Lower leg skin (tissue), 4 donors: ENCODE results near the gene ARHGEF33. TPM values are rescaled to one million over a fixed set of nuclear protein-coding genes. Genes with fewer than 3 reads are reported as not detected.

Experiments
- DNase-seq, 2 donors: peaks; one replicate each; pipeline ENCODE4 v3.0.0-alpha.2; 2019; ENCODE audit warnings: low spot score in 2 of 2
- H3K4me3 ChIP-seq: fragments of 200-600 bp; sonication (generic); 2 replicates; pipeline ENCODE4 v1.5.1; 2017; ENCODE audit warnings: mild to moderate bottlenecking, low read depth; ENCODE audit not compliant: poor library complexity, severe bottlenecking
- POLR2A ChIP-seq, 2 donors: fragments of 450-650 bp; IDR thresholded peaks; one replicate each; pipeline ENCODE4 v1.6.1; 2016 to 2017; ENCODE audit warnings: antibody characterized with exemption in 2 of 2, mild to moderate bottlenecking in 1 of 2, moderate library complexity in 1 of 2
- WGBS, 2 donors: methylation state at CpG; one replicate each; pipeline ENCODE4 v1.1.5; 2018; 5-methylcytosine and 5-hydroxymethylcytosine counted together
- intact Hi-C: fragments of 100-400 bp; cut with DNase I; formaldehyde crosslinking; loops from one replicate; pipeline ENCODE4 v1.15.0; 2023; ENCODE audit warnings: low total_unique reads
- total RNA-seq, 4 donors: library from RNA; depleted of rRNA; stranded (reverse); fragments of >200 nt; gene quantifications; one replicate each; pipeline ENCODE4 v1.1.0, GENCODE V29; 2016
- TF ChIP-seq, protein P1 (sequence below), 3 donors: fragments of 450-650 bp; IDR thresholded peaks; one replicate each; pipeline ENCODE4 v1.5.1; 2016; ENCODE audit warnings: antibody characterized with exemption in 3 of 3, mild to moderate bottlenecking in 3 of 3, moderate library complexity in 2 of 3

The ARHGEF33 gene
- total RNA-seq, 4 donors from 2014 or later, result 0.13 to 1.4 (median 0.66) TPM

DNA sequence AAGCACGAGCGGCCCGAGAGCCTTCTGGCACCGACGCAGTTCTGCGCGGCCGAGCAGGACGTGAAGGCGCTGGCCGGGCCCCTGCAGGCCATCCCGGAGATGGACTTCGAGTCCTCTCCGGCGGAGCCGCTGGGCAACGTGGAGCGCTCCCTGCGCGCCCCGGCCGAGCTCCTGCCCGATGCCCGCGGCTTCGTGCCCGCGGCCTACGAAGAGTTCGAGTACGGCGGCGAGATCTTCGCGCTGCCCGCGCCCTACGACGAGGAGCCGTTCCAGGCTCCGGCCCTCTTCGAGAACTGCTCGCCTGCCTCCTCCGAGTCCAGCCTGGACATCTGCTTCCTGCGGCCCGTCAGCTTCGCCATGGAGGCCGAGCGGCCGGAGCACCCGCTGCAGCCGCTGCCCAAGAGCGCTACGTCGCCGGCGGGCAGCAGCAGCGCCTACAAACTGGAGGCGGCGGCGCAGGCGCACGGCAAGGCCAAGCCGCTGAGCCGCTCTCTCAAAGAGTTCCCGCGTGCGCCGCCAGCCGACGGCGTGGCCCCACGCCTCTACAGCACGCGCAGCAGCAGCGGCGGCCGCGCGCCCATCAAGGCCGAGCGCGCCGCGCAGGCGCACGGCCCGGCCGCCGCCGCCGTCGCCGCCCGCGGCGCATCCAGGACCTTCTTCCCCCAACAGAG, 70.4 kb downstream of the ARHGEF33 start:
- 27 to 47% methylated on average over 37 to 73 of the region's 97 CpGs for WGBS, 2 donors
- DNase-seq, result peak in 1 of 2 donors; percentile 23
- intact Hi-C loops, result no loop called here
- no peak overlapping the region for H3K4me3 ChIP-seq
- TF ChIP-seq, protein P1, sequence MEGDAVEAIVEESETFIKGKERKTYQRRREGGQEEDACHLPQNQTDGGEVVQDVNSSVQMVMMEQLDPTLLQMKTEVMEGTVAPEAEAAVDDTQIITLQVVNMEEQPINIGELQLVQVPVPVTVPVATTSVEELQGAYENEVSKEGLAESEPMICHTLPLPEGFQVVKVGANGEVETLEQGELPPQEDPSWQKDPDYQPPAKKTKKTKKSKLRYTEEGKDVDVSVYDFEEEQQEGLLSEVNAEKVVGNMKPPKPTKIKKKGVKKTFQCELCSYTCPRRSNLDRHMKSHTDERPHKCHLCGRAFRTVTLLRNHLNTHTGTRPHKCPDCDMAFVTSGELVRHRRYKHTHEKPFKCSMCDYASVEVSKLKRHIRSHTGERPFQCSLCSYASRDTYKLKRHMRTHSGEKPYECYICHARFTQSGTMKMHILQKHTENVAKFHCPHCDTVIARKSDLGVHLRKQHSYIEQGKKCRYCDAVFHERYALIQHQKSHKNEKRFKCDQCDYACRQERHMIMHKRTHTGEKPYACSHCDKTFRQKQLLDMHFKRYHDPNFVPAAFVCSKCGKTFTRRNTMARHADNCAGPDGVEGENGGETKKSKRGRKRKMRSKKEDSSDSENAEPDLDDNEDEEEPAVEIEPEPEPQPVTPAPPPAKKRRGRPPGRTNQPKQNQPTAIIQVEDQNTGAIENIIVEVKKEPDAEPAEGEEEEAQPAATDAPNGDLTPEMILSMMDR (IDR thresholded peaks at IDR 0.05), result no peak
- no peak for TF ChIP-seq POLR2A (IDR thresholded peaks at IDR 0.05)

DNA sequence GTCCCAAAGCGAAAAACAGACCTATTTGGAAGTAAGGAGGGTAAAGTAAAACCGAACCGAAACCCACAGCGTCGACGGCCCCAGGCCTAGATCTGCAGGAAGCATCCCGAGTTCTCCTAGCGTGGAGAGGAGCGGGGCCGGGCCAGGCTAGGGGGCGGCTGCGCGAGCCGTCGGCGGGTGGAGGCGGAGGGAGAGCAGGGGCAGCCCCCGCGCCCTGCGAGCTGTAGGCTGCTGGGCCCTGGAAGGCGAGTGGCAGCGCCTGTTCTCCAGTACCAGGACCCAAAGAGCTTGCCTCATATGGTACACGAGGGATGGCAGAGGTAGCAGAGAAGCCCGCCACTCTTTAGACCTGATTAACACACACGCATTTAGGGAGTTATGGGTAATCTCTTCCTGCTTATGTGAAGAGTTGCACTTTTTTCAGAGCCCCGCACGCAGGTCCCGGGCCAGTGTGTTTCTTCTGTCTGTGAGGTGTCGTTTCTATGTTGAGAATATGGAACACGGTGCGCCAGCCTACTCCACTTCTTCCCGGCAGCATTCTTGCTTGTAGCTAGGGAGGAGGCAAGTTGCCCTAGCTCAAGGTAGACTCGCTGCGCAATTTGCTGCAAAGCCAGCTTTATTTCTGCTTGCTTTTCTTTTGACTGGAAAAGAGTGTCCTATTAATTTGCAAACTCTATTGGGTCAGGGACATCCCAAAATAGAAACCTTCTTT, 71.1 kb downstream of the ARHGEF33 start:
- intact Hi-C loops, result no loop called here
- TF ChIP-seq, protein P1 (IDR thresholded peaks at IDR 0.05), result no peak
- TF ChIP-seq POLR2A (IDR thresholded peaks at IDR 0.05), result no peak
- 55 to 64% methylated on average over 22 to 34 of the region's 34 CpGs for WGBS, 2 donors
- no peak overlapping the region for H3K4me3 ChIP-seq
- no peak for DNase-seq

DNA sequence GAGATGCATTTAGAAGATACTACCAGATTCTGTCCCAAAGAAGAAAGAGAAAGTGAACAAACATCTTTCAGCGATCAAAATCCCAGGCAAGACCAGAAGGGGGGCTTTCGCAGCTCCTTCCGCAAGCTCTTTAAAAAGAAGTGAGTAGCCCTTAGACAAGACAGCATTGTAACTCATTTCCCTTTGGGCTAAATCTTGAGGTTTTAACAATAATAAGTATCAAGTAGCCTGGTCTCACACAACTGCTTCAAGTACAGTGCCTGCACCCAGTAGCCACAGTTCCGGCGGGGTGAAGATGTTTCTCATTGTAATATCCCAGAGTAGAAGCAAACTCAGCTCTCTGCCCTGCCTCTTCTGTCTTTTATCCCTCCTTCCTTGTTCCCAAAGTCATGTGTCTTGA, 76.3 kb downstream of the ARHGEF33 start:
- intact Hi-C loops, result no loop called here
- no peak overlapping the region for H3K4me3 ChIP-seq
- TF ChIP-seq, protein P1 (IDR thresholded peaks at IDR 0.05), result no peak
- TF ChIP-seq POLR2A (IDR thresholded peaks at IDR 0.05), result no peak
- no peak for DNase-seq
- WGBS, 2 donors, result 93 to 98% methylated on average over 5 of the region's 5 CpGs

DNA sequence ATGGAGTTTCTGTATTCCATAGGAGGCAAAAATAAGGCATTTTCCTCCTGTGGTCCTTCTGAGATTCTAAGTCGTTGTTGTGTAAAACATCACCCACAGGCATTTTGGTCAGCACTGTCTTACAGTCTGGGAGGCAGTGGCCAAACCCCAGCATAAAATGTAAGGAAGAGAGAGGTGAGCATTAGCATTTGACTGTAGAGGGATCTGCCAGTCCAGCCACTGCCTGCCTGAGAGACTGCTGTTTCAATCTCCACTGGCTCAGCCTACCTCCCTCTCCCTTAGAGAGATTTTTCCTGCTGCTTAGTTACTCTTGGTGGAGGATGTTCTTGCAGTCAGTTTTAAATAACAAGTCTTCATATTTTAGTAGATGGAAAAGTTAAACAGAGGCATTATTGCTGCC, 77.0 kb downstream of the ARHGEF33 start:
- no peak overlapping the region for H3K4me3 ChIP-seq
- no peak for DNase-seq
- TF ChIP-seq, protein P1 (IDR thresholded peaks at IDR 0.05), result no peak
- no peak for TF ChIP-seq POLR2A (IDR thresholded peaks at IDR 0.05)
- WGBS, 2 donors, result 63 to 69% methylated on average over 1 of the region's 1 CpG
- intact Hi-C loops, result no loop called here

DNA sequence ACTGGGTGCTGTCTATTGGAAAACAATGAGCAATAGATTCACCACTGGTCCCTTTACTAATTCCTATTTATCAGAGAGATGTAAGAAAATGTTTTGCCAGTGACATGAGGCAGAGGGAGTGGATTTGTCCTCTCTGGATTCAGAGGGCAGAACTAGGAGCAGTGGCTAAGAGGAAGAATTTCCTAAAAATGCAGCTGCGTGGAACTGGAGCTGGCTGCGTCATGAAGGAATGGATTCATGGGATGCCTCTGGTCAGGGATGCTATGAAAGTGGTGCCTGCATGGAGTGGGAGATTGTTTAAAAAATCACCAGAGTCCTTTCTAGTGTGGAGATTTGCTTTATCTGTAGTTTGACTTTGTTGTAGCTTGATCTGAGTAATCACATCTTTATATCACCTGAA, 78.3 kb downstream of the ARHGEF33 start:
- intact Hi-C loops, result no loop called here

More for the DNA sequence above, 78.3 kb downstream of the ARHGEF33 start:
- TF ChIP-seq, protein P1 (IDR thresholded peaks at IDR 0.05), result no peak
- no peak for TF ChIP-seq POLR2A (IDR thresholded peaks at IDR 0.05)
- WGBS, 2 donors, result 92 to 94% methylated on average over 2 of the region's 2 CpGs
- DNase-seq, result no peak
- no peak overlapping the region for H3K4me3 ChIP-seq
